ENCODE data around the gene FSD1L.

Gene FSD1L

GRCh38 chr9:105436783-105437182 lies 11.1 kb upstream of the FSD1L start:
- DNase-seq (ENCODE audit: low spot score), result no peak

GRCh38 chr9:105437704-105438103 lies 10.1 kb upstream of the FSD1L start:
- DNase-seq (ENCODE audit: low spot score), result no peak

GRCh38 chr9:105438141-105438806 lies 9.6 kb upstream of the FSD1L start:
- no peak for DNase-seq (ENCODE audit: low spot score)

- no peak for DNase-seq (ENCODE audit: low spot score)
Observed at GRCh38 chr9:105439428-105439827, 8.4 kb upstream of the FSD1L start.

GRCh38 chr9:105441616-105442160 lies 6.1 kb upstream of the FSD1L start:
- no peak for DNase-seq (ENCODE audit: low spot score)

GRCh38 chr9:105443121-105443520 lies 4.7 kb upstream of the FSD1L start:
- DNase-seq (ENCODE audit: low spot score), result no peak

GRCh38 chr9:105444130-105444529 lies 3.7 kb upstream of the FSD1L start:
- DNase-seq (ENCODE audit: low spot score), result no peak

- DNase-seq (ENCODE audit: low spot score), result no peak
Observed at GRCh38 chr9:105445203-105445881, 2.5 kb upstream of the FSD1L start.

GRCh38 chr9:105447386-105447813 lies 434 bp upstream of the FSD1L start:
- no peak for DNase-seq (ENCODE audit: low spot score)

- no peak for DNase-seq (ENCODE audit: low spot score)
Observed at GRCh38 chr9:105449081-105449480, 1.2 kb downstream of the FSD1L start.

GRCh38 chr9:105452185-105452584 lies 4.4 kb downstream of the FSD1L start:
- no peak for DNase-seq (ENCODE audit: low spot score)

GRCh38 chr9:105455836-105456475 lies 8.1 kb downstream of the FSD1L start:
- no peak for DNase-seq (ENCODE audit: low spot score)

GRCh38 chr9:105457560-105458294 lies 9.9 kb downstream of the FSD1L start:
- DNase-seq (ENCODE audit: low spot score), result no peak

- no peak for DNase-seq (ENCODE audit: low spot score)
Observed at GRCh38 chr9:105458404-105458803, 10.6 kb downstream of the FSD1L start.

- no peak for DNase-seq (ENCODE audit: low spot score)
Observed at GRCh38 chr9:105459336-105459735, 11.5 kb downstream of the FSD1L start.

- no peak for DNase-seq (ENCODE audit: low spot score)
Observed at GRCh38 chr9:105466898-105467455, 19.1 kb downstream of the FSD1L start.

GRCh38 chr9:105468875-105469274 lies 21.0 kb downstream of the FSD1L start:
- DNase-seq (ENCODE audit: low spot score), result no peak

- no peak for DNase-seq (ENCODE audit: low spot score)
Observed at GRCh38 chr9:105473221-105473620, 25.4 kb downstream of the FSD1L start.

GRCh38 chr9:105475302-105475701 lies 27.5 kb downstream of the FSD1L start:
- peak; percentile 78 for DNase-seq (ENCODE audit: low spot score)

- DNase-seq (ENCODE audit: low spot score), result no peak
Observed at GRCh38 chr9:105479846-105480245, 32.0 kb downstream of the FSD1L start.

GRCh38 chr9:105483618-105484017 lies 35.8 kb downstream of the FSD1L start:
- DNase-seq (ENCODE audit: low spot score), result no peak

- no peak for DNase-seq (ENCODE audit: low spot score)
Observed at GRCh38 chr9:105484226-105484625, 36.4 kb downstream of the FSD1L start.
